Psoas muscle (tissue), 7 donors: Measurements from ENCODE around the gene MYO15B. TPM values are rescaled to one million over a fixed set of nuclear protein-coding genes. Genes with fewer than 3 reads are reported as not detected.

Experiments used
- polyA plus RNA-seq, 3 donors: library from polyadenylated mRNA; stranded (reverse); fragments of 200-250 nt; gene quantifications; one replicate each; pipeline ENCODE4 v1.2.3, GENCODE V29; 2013
- total RNA-seq, 4 donors: library from RNA; stranded (reverse); fragmentation: NEBNext Ultra II Directional in 2 of 4; extraction: Animal tissue kit (Norgen Biotek cat#: 25700) in 2 of 4; gene quantifications; one replicate each; pipeline versions ENCODE4 v1.2.1 to v1.2.4, GENCODE V29; 2021 to 2023
- donor health status: healthy with polysubstance abuse.
- donor health status: DM: no; HTN: no; CAD: no; lungs with moderate emphysema.
- donor health status: Bipolar disorder and iron deficiency.
- donor health status: healthy.
- donor health status: DM: no; HTN: no; CAD: no.
- donor health status: DM: no; HTN: no; CAD: no.
- donor health status: DM: yes; HTN: yes; CAD: no.

MYO15B gene
- total and polyA plus RNA-seq, 7 donors = 5.2 to 28.2 (median 16.7) TPM

Other genes with a start within 250 kb of the MYO15B start
- gene GRB2, start 182.1 kb upstream of the MYO15B start, total RNA-seq = 10 to 100 TPM; 49.1 to 71.6 (median 58.1) TPM
- 10 to 100 TPM; 39.5 to 70.9 (median 66.1) TPM for gene GRB2, start 182.1 kb upstream of the MYO15B start, polyA plus RNA-seq
- gene TMEM94, start 131.2 kb upstream of the MYO15B start, total RNA-seq = 10 to 100 TPM; 43.4 to 64.3 (median 49.6) TPM
- gene TMEM94, start 131.2 kb upstream of the MYO15B start, polyA plus RNA-seq = 10 to 100 TPM; 18.7 to 48.5 (median 29.6) TPM
- 10 to 100 TPM; 26.3 to 33.5 (median 28.3) TPM for gene CASKIN2, start 72.3 kb upstream of the MYO15B start, total RNA-seq
- gene CASKIN2, start 72.3 kb upstream of the MYO15B start, polyA plus RNA-seq = 10 to 100 TPM in 1 of 3 donors, 1 to 10 TPM in 2; 8.2 to 11.0 (median 8.9) TPM
- gene TSEN54, start 71.3 kb upstream of the MYO15B start, total RNA-seq = 1 to 10 TPM; 5.7 to 9.7 (median 8.2) TPM
- 10 to 100 TPM; 10.1 to 14.9 (median 11.3) TPM for gene TSEN54, start 71.3 kb upstream of the MYO15B start, polyA plus RNA-seq
- gene LLGL2, start 62.1 kb upstream of the MYO15B start, total RNA-seq = 1 to 10 TPM; 1.4 to 3.3 (median 1.5) TPM
- gene LLGL2, start 62.1 kb upstream of the MYO15B start, polyA plus RNA-seq = 1 to 10 TPM; 1.4 to 1.9 (median 1.4) TPM
- gene SMIM5, start 45.6 kb downstream of the MYO15B start, total RNA-seq = under 1 TPM in 3 of 4 donors, not detected in 1; 0.11 to 0.28 (median 0.17) TPM
- gene SMIM5, start 45.6 kb downstream of the MYO15B start, polyA plus RNA-seq = under 1 TPM; 0.17 to 0.92 (median 0.21) TPM
- 10 to 100 TPM in 2 of 4 donors, 1 to 10 TPM in 2; 6.8 to 15.5 (median 9.6) TPM for gene RECQL5, start 79.4 kb downstream of the MYO15B start, total RNA-seq
- gene RECQL5, start 79.4 kb downstream of the MYO15B start, polyA plus RNA-seq = 10 to 100 TPM in 1 of 3 donors, 1 to 10 TPM in 2; 5.7 to 16.0 (median 7.8) TPM
- 10 to 100 TPM; 40.9 to 68.5 (median 46.7) TPM for gene SAP30BP, start 79.5 kb downstream of the MYO15B start, total RNA-seq
- gene SAP30BP, start 79.5 kb downstream of the MYO15B start, polyA plus RNA-seq = 100 to 1,000 TPM in 1 of 3 donors, 10 to 100 TPM in 2; 71.9 to 123 (median 79.4) TPM
- 1 to 10 TPM; 1.3 to 5.7 (median 3.9) TPM for gene ITGB4, start 133.7 kb downstream of the MYO15B start, total RNA-seq
- gene ITGB4, start 133.7 kb downstream of the MYO15B start, polyA plus RNA-seq = 1 to 10 TPM; 1.5 to 2.1 (median 1.6) TPM
- gene GALK1, start 177.4 kb downstream of the MYO15B start, total RNA-seq = 10 to 100 TPM in 1 of 4 donors, 1 to 10 TPM in 3; 7.1 to 13.2 (median 9.4) TPM
- gene GALK1, start 177.4 kb downstream of the MYO15B start, polyA plus RNA-seq = 10 to 100 TPM in 2 of 3 donors, 1 to 10 TPM in 1; 8.3 to 12.8 (median 11.0) TPM
- gene UNK, start 197.0 kb downstream of the MYO15B start, total RNA-seq = 10 to 100 TPM in 1 of 4 donors, 1 to 10 TPM in 3; 7.9 to 11.6 (median 8.2) TPM
- gene UNK, start 197.0 kb downstream of the MYO15B start, polyA plus RNA-seq = 10 to 100 TPM in 1 of 3 donors, 1 to 10 TPM in 2; 6.9 to 13.7 (median 9.5) TPM